22Rv1 (cell line): Measurements from ENCODE around the gene CROCC.

Experiments used
- CTCF ChIP-seq: fragments of 450-650 bp; IDR thresholded peaks from 2 replicates; pipeline ENCODE4 v1.5.1; 2017; ENCODE audit warnings: mild to moderate bottlenecking
- ZFX ChIP-seq: fragments of 450-650 bp; IDR thresholded peaks from 2 replicates; pipeline ENCODE4 v1.6.1; 2017; ENCODE audit warnings: antibody characterized with exemption, borderline replicate concordance

GRCh38 chr1:17017435-17017834, 95.7 kb downstream of the CROCC start:
- TF ChIP-seq CTCF (no peak), ZFX (no peak)
